ENCODE measurements around the gene CITED2. TPM values are rescaled to one million over a fixed set of nuclear protein-coding genes. Genes with fewer than 3 reads are reported as not detected.
"Not testable (repeated sequence)": the region's sequence is repeated elsewhere in the genome, so short reads cannot be mapped to it uniquely, and the experiment has no call there.

Gene CITED2
- total and polyA plus RNA-seq, 12 donors, result 21.3 to 433 (median 225) TPM

GRCh38 chr6:139422105-139423036 lies 47.9 kb upstream of the CITED2 start:
- Histone ChIP-seq H3K9me3 (replicated peaks in 1 of 3) (no peaks in the 10 kb centered on the region), H3K4me3 (no peak overlapping the region), H3K27me3 (no peaks in the 10 kb centered on the region), H3K27ac (no peak overlapping the region), H3K4me1 (replicated peaks in 1 of 2) (no peaks in the 10 kb centered on the region), H3K36me3 (replicated peaks in 1 of 2) (no peaks in the 10 kb centered on the region)
- TF ChIP-seq POLR2A (IDR thresholded peaks at IDR 0.05) (no peak), CTCF (IDR thresholded peaks at IDR 0.05) (no peak)
- intact Hi-C loops (cut with DNase I), result no loop called here
- 77 to 82% (median 80%) methylated on average over 9 of the region's 9 CpGs for WGBS, 4 donors
- DNase-seq, result no peak

GRCh38 chr6:139418481-139419132 lies 44.2 kb upstream of the CITED2 start:
- DNase-seq, result no peak
- TF ChIP-seq CTCF (IDR thresholded peaks at IDR 0.05), result no peak
- TF ChIP-seq POLR2A (IDR thresholded peaks at IDR 0.05), result no peak
- H3K4me3 ChIP-seq, result no peak overlapping the region
- no peaks in the 10 kb centered on the region for H3K9me3 ChIP-seq (replicated peaks in 1 of 3)
- no peaks in the 10 kb centered on the region for H3K4me1 ChIP-seq (replicated peaks in 1 of 2)
- 83 to 89% (median 87%) methylated on average over 5 of the region's 5 CpGs for WGBS, 4 donors
- intact Hi-C loops (cut with DNase I), result no loop called here
- no peak overlapping the region for H3K27ac ChIP-seq
- no peaks in the 10 kb centered on the region for H3K36me3 ChIP-seq (replicated peaks in 1 of 2)
- no peaks in the 10 kb centered on the region for H3K27me3 ChIP-seq

- Histone ChIP-seq H3K27me3 (no peaks in the 10 kb centered on the region), H3K4me1 (replicated peaks in 1 of 2) (no peaks in the 10 kb centered on the region), H3K4me3 (no peak overlapping the region), H3K9me3 (replicated peaks in 1 of 3) (no peaks in the 10 kb centered on the region), H3K27ac (no peak overlapping the region), H3K36me3 (replicated peaks in 1 of 2) (no peaks in the 10 kb centered on the region)
- WGBS, 4 donors, result 46 to 71% (median 58%) methylated on average over 2 of the region's 2 CpGs
- TF ChIP-seq CTCF (IDR thresholded peaks at IDR 0.05) (no peak), POLR2A (IDR thresholded peaks at IDR 0.05) (no peak)
- intact Hi-C loops (cut with DNase I), result no loop called here
- no peak for DNase-seq
These were observed 41.7 kb upstream of the CITED2 start for GRCh38 chr6:139416146-139416545.

- Histone ChIP-seq H3K27ac (no peak overlapping the region), H3K36me3 (replicated peaks in 1 of 2) (no peaks in the 10 kb centered on the region), H3K27me3 (no peaks in the 10 kb centered on the region), H3K4me3 (no peak overlapping the region), H3K9me3 (replicated peaks in 1 of 3) (no peaks in the 10 kb centered on the region), H3K4me1 (replicated peaks in 1 of 2) (no peaks in the 10 kb centered on the region)
- TF ChIP-seq CTCF (IDR thresholded peaks at IDR 0.05), result no peak
- no peak for TF ChIP-seq POLR2A (IDR thresholded peaks at IDR 0.05)
- WGBS, 4 donors, result 87 to 92% (median 88%) methylated on average over 3 of the region's 3 CpGs
- no peak for DNase-seq
- intact Hi-C loops (cut with DNase I), result no loop called here
These were observed 40.9 kb upstream of the CITED2 start for GRCh38 chr6:139415365-139415764.

- H3K36me3 ChIP-seq (replicated peaks in 1 of 2); DNase-seq; H3K9me3 ChIP-seq (replicated peaks in 1 of 3); H3K4me3 ChIP-seq; H3K27ac ChIP-seq; H3K4me1 ChIP-seq (replicated peaks in 1 of 2); intact Hi-C loops (cut with DNase I); H3K27me3 ChIP-seq: not testable (repeated sequence)
- 85 to 93% (median 90%) methylated on average over 1 of the region's 1 CpG for WGBS, 4 donors
These were observed 37.7 kb upstream of the CITED2 start for GRCh38 chr6:139412103-139412502.

All from adrenal gland (tissue), 12 donors.